Measurements from ENCODE around the gene RABAC1.

DNA sequence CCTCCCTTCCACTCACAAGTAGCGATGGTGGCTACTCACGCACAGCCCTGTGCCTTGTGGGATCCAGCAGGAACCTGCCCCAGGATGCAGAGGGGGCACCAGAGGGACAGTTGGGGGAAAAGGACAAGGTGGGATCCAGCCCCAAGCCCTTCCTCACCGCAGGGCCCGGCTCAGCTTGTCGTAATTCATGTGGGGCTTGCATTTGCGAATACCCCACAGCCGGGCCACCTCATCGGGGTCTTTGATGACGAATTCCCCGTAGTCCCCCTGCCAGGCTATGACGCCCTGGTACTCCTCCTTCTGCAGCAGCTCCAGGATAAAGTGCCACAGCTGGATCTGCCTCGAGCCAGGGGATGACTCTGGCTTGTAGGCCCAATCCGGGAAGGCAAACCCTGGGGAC is 49.4 kb downstream of the RABAC1 start:
- TF ChIP-seq, protein P1, sequence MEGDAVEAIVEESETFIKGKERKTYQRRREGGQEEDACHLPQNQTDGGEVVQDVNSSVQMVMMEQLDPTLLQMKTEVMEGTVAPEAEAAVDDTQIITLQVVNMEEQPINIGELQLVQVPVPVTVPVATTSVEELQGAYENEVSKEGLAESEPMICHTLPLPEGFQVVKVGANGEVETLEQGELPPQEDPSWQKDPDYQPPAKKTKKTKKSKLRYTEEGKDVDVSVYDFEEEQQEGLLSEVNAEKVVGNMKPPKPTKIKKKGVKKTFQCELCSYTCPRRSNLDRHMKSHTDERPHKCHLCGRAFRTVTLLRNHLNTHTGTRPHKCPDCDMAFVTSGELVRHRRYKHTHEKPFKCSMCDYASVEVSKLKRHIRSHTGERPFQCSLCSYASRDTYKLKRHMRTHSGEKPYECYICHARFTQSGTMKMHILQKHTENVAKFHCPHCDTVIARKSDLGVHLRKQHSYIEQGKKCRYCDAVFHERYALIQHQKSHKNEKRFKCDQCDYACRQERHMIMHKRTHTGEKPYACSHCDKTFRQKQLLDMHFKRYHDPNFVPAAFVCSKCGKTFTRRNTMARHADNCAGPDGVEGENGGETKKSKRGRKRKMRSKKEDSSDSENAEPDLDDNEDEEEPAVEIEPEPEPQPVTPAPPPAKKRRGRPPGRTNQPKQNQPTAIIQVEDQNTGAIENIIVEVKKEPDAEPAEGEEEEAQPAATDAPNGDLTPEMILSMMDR (IDR thresholded peaks at IDR 0.05): no peak
- no peak for TF ChIP-seq SIN3A (IDR thresholded peaks at IDR 0.05; ENCODE audit: borderline replicate concordance, insufficient read depth, low read depth, low read length)
- no peak for TF ChIP-seq POLR2AphosphoS5 (IDR thresholded peaks at IDR 0.05; ENCODE audit: low read depth, low read length)
- TF ChIP-seq, protein P2, sequence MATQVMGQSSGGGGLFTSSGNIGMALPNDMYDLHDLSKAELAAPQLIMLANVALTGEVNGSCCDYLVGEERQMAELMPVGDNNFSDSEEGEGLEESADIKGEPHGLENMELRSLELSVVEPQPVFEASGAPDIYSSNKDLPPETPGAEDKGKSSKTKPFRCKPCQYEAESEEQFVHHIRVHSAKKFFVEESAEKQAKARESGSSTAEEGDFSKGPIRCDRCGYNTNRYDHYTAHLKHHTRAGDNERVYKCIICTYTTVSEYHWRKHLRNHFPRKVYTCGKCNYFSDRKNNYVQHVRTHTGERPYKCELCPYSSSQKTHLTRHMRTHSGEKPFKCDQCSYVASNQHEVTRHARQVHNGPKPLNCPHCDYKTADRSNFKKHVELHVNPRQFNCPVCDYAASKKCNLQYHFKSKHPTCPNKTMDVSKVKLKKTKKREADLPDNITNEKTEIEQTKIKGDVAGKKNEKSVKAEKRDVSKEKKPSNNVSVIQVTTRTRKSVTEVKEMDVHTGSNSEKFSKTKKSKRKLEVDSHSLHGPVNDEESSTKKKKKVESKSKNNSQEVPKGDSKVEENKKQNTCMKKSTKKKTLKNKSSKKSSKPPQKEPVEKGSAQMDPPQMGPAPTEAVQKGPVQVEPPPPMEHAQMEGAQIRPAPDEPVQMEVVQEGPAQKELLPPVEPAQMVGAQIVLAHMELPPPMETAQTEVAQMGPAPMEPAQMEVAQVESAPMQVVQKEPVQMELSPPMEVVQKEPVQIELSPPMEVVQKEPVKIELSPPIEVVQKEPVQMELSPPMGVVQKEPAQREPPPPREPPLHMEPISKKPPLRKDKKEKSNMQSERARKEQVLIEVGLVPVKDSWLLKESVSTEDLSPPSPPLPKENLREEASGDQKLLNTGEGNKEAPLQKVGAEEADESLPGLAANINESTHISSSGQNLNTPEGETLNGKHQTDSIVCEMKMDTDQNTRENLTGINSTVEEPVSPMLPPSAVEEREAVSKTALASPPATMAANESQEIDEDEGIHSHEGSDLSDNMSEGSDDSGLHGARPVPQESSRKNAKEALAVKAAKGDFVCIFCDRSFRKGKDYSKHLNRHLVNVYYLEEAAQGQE (IDR thresholded peaks at IDR 0.05; ENCODE audit: insufficient read depth in 1 of 2, low read depth in 2 of 2, low read length in 1 of 2): no peak
